NCI-H526 treated with DMSO at 0.1 percent for 48 hours (cell line): Measurements from ENCODE around the gene SLC7A10.
"Not testable (repeated sequence)": the region's sequence is repeated elsewhere in the genome, so short reads cannot be mapped to it uniquely, and the experiment has no call there.

ENCODE experiments used
- DNase-seq: peaks from one replicate; lab custom pipeline; 2025; lab: John Stamatoyannopoulos, UW

The SLC7A10 gene

DNA sequence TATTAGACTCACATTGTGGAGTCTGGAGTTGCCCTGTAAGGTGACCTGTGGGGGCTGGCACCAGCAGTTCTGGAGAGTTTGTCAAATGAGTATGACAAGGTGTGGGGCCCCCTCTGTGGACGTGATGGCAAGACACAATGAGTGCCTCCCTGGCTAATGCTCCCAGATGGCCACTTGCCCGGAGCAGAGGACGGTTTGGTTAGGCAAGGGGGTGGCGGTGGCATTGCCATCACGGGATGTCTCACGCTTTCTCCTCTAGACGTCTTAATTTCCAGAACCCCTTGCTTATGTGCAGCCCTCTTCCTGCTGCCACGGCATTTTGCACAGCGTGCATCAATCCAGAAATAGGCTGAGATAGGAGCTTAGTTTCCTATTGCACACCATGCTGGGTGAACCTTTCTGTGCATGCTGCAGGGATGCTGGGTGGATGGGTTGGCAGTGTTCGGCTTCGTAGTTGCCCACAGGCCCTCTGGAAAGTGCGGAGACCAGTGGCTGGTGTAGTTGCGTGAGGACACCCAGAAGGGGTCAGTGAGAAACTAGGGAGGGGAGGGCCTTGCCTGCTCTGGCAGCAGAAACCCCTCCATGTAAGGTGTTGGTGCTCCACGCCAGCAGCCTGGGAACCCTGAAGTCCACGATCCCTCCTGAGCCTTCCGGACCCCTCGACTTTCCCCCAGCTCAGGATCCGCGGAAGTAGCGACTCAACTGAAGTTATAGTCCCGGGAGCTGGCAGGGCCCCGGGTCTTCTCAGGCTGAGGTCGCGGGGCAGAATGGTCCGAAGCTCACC is 49.6 kb downstream of the SLC7A10 start:
- no peak for DNase-seq

DNA sequence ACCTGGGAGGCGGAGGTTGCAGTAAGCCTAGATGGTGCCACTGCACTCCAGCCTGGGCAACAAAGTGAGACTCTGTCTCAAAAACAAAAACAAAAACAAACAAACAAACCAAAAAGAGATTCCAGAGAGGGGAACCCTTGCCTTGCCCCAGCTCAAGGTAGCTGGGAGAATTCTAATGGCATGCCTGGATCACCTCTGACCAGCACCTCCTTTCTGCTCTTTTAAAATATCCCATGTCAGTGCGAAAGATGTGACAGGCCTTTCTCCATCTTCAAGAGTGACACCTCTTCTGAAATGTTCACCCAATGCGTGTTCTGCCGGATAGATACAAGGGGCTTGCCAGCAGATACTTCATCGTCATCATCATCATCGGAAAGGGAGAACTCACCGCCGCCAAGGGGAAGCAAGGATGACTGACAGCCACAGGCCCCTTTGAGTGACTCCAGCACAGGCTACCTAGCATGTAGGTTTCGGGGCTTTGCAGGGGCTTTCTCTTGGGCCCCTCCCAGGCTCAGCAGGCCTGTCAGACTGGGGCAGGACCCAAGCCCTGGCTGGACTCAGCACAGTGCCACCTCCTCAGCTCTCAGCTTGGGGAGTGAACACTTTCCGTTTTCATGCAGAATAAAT is 50.4 kb downstream of the SLC7A10 start:
- DNase-seq, result no peak

- DNase-seq, result no peak
Measured at GRCh38 chr19:33174186-33174585, 51.5 kb downstream of the SLC7A10 start.

DNA sequence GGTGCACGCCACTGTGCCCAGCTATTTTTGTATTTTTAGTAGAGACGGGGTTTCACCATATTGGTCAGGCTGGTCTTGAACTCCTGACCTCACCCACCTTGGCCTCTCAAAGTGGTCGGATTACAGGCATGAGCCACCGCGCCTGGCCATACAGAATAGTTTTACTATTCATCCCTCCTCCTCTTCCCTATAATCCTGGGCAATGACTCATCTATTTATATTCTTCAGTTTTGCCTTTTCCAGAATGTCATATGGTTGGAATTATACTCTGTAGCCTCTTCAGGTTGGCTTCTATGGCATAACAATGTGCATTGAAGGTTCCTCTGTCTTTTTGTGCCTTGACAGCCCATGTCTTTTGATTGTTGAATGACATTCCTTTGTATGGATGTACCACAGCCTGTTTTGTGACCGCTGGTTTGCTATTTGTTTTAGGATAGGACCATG is 53.7 kb downstream of the SLC7A10 start:
- no peak for DNase-seq

GRCh38 chr19:33171222-33171795 is 54.3 kb downstream of the SLC7A10 start:
- no peak for DNase-seq

DNA sequence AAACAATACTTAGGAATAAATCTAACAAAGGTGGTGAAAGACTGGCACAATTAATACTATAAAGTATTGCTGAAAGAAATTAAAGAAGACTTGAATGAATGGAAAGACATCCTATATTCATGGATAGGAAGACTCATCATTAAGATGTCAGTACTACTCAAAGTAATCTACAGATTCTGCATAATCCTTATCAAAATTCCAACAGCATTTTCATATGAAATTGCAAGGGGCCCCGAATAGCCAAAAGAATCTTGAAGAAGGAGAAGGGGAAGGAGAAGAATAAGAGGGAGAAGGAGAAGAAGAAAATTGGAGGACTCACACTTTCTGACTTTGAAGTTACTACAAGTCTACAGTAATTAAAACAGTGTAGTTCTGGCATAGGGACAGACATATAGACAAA is 57.1 kb downstream of the SLC7A10 start:
- DNase-seq, result no peak

DNA sequence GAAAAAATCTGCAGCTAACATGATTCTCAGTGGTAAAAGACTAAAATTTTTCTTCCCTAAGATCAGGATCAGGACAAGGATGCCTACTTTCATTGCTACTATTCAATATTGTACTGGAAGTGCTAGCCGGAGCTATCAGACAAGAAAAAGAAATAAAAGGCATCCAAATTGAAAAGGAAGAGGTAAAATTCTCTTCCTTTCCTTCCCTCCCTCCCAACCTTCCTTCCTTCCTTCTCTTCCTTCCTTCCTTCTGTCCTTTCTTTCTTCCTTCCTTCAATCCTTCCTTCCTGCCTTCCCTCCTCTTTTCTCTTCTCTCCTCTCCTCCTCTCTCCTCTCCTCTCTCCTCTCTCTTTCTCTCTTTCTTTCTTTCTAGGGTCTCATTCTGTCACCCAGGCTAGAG is 58.2 kb downstream of the SLC7A10 start:
- no peak for DNase-seq

- DNase-seq, result not testable (repeated sequence)
Measured at GRCh38 chr19:33166037-33166436, 59.6 kb downstream of the SLC7A10 start.

GRCh38 chr19:33163481-33163880 is 62.2 kb downstream of the SLC7A10 start:
- no peak for DNase-seq

DNA sequence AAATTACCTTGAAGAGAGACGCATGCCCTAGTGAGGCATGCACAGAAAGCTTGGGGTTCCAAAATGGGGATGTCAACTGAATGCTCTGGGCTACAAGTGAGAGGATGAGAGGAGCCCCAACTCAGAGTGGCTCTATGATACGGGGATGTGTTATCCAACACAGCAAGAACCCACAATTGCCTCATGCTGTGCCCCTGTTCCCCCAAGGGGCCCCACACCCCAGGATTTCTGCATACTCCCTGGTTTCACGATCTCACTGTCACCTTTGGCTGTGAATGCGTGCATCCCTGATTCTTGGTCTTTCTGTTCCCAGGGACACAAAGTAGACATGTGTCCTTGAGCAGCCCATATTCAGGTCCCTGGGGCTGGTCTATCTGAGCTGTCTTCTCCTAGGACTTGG is 64.4 kb downstream of the SLC7A10 start:
- DNase-seq, result no peak

DNA sequence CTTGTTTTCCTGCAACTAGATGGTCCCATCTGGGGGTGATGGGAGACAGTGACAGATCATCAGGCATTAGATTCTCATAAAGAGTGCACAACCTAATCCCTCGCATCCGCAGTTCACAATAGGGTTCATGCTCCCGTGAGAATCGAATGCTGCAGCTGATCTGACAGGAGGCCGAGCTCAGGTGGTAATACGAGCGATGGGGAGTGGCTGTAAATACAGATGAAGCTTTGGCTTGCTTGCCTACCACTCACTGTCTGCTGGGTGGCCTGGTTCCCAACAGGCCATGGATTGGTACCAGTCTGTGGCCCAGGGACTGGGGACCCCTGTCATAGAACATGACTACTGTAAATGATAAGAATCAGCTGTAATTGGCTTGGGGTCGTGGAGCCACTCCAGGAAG is 65.8 kb downstream of the SLC7A10 start:
- DNase-seq, result no peak

DNA sequence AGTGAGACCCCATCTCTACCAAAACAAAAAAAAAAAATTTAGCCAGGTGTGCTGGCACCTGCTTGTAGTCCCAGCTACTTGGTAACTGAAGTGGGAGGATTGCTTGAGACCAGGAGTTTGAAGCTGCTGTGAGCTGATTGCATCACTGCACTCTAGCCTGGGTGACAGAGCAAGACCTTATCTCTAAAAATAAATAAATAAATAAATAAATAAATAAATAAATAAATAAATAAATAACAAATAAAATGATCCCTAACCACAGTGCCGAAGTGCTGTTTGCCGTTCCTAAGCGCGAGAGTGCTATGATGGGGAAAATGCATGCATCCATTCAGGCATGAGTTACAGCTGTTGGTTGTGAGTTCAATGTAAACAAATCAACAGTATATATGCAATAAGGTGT is 66.5 kb downstream of the SLC7A10 start:
- no peak for DNase-seq
